ENCODE measurements around the gene MGP.

GRCh38 chr12:14854586-14855183 lies 31.0 kb downstream of the MGP start:
- TF ChIP-seq OSR1 (CRISPR knock-in tag; IDR thresholded peaks at IDR 0.05) (no peak), ARNTL (CRISPR knock-in tag; IDR thresholded peaks at IDR 0.05; ENCODE audit: borderline replicate concordance, low read depth) (no peak), GLIS3 (CRISPR knock-in tag; IDR thresholded peaks at IDR 0.05) (no peak), RARB (CRISPR knock-in tag; IDR thresholded peaks at IDR 0.05) (no peak), ZFP3 (CRISPR knock-in tag; IDR thresholded peaks at IDR 0.05) (no peak)
- TF ChIP-seq, protein P1, sequence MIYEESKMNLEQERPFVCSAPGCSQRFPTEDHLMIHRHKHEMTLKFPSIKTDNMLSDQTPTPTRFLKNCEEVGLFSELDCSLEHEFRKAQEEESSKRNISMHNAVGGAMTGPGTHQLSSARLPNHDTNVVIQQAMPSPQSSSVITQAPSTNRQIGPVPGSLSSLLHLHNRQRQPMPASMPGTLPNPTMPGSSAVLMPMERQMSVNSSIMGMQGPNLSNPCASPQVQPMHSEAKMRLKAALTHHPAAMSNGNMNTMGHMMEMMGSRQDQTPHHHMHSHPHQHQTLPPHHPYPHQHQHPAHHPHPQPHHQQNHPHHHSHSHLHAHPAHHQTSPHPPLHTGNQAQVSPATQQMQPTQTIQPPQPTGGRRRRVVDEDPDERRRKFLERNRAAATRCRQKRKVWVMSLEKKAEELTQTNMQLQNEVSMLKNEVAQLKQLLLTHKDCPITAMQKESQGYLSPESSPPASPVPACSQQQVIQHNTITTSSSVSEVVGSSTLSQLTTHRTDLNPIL (CRISPR knock-in tag; IDR thresholded peaks at IDR 0.05; ENCODE audit: low read depth), result no peak
- TF ChIP-seq, protein P2, sequence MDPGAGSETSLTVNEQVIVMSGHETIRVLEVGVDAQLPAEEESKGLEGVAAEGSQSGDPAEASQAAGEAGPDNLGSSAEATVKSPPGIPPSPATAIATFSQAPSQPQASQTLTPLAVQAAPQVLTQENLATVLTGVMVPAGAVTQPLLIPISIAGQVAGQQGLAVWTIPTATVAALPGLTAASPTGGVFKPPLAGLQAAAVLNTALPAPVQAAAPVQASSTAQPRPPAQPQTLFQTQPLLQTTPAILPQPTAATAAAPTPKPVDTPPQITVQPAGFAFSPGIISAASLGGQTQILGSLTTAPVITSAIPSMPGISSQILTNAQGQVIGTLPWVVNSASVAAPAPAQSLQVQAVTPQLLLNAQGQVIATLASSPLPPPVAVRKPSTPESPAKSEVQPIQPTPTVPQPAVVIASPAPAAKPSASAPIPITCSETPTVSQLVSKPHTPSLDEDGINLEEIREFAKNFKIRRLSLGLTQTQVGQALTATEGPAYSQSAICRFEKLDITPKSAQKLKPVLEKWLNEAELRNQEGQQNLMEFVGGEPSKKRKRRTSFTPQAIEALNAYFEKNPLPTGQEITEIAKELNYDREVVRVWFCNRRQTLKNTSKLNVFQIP (CRISPR knock-in tag; IDR thresholded peaks at IDR 0.05; ENCODE audit: borderline replicate concordance, low read depth), result no peak

All from SK-N-SH treated with all-trans-retinoic acid at 6 μM for 48 hours (cell line).